Activated naive CD4-positive, alpha-beta T cell treated with anti-CD3 and anti-CD28 coated beads, Interleukin-2, amount 50 U/mL, for 24 hours (primary cell): ENCODE measurements around the gene EYA4.

ENCODE experiments used
- H3K27ac Mint-ChIP-seq: one replicate; pipeline ENCODE4 v1.8.0; 2021; ENCODE audit warnings: mild to moderate bottlenecking, mixed read lengths
- H3K27me3 Mint-ChIP-seq: one replicate; pipeline ENCODE4 v1.8.0; 2021; ENCODE audit warnings: mixed read lengths
- H3K36me3 Mint-ChIP-seq: one replicate; pipeline ENCODE4 v1.8.0; 2021; ENCODE audit warnings: mixed read lengths
- H3K4me1 Mint-ChIP-seq: one replicate; pipeline ENCODE4 v1.8.0; 2021; ENCODE audit warnings: mixed read lengths
- H3K4me3 Mint-ChIP-seq: one replicate; pipeline ENCODE4 v1.8.0; 2021; ENCODE audit warnings: mild to moderate bottlenecking, mixed read lengths
- H3K9me3 Mint-ChIP-seq: one replicate; pipeline ENCODE4 v1.8.0; 2021; ENCODE audit warnings: mixed read lengths

EYA4 gene

GRCh38 chr6:133298801-133299200, 57.6 kb downstream of the EYA4 start:
- Mint-ChIP-seq H3K27me3 (no peaks in the 10 kb centered on the region), H3K4me1 (no peaks in the 10 kb centered on the region), H3K4me3 (no peak overlapping the region), H3K36me3 (no peaks in the 10 kb centered on the region), H3K27ac (no peak overlapping the region), H3K9me3 (no peaks in the 10 kb centered on the region)

- no peak overlapping the region for H3K27ac Mint-ChIP-seq
- H3K9me3 Mint-ChIP-seq, result no peaks in the 10 kb centered on the region
- no peaks in the 10 kb centered on the region for H3K36me3 Mint-ChIP-seq
- H3K4me3 Mint-ChIP-seq, result no peak overlapping the region
- H3K27me3 Mint-ChIP-seq, result no peaks in the 10 kb centered on the region
- H3K4me1 Mint-ChIP-seq, result no peaks in the 10 kb centered on the region
These were observed 59.7 kb downstream of the EYA4 start for GRCh38 chr6:133300896-133301295.

GRCh38 chr6:133301835-133302234, 60.7 kb downstream of the EYA4 start:
- Mint-ChIP-seq H3K4me3 (no peak overlapping the region), H3K9me3 (no peaks in the 10 kb centered on the region), H3K27me3 (no peaks in the 10 kb centered on the region), H3K4me1 (no peaks in the 10 kb centered on the region), H3K27ac (no peak overlapping the region), H3K36me3 (no peaks in the 10 kb centered on the region)

DNA sequence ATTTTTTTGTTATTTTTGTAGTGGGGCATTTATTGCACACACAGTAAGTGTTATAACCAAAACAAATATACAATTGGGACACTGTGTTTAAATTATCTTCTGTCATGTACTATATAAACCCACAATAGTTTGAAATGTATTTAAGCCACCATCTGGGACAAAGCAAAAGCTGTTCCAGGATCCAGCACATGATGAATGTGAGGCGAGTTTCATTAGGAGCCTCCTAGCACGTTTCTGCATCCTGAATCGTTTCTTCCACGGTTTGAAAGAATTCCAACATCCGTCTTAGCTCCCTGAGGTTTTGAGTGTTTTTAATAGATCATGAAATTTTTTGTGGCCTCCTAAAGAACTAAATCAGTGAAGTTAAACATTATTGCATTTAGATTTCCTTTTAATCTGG, 65.8 kb downstream of the EYA4 start:
- Mint-ChIP-seq H3K4me3 (no peak overlapping the region), H3K27me3 (peaks cover 2% of the 10 kb centered on the region), H3K36me3 (no peaks in the 10 kb centered on the region), H3K4me1 (no peaks in the 10 kb centered on the region), H3K9me3 (no peaks in the 10 kb centered on the region), H3K27ac (no peak overlapping the region)

GRCh38 chr6:133309579-133309978, 68.4 kb downstream of the EYA4 start:
- Mint-ChIP-seq H3K27ac (no peak overlapping the region), H3K9me3 (no peaks in the 10 kb centered on the region), H3K4me1 (no peaks in the 10 kb centered on the region), H3K27me3 (peaks cover 2% of the 10 kb centered on the region), H3K36me3 (no peaks in the 10 kb centered on the region), H3K4me3 (no peak overlapping the region)

DNA sequence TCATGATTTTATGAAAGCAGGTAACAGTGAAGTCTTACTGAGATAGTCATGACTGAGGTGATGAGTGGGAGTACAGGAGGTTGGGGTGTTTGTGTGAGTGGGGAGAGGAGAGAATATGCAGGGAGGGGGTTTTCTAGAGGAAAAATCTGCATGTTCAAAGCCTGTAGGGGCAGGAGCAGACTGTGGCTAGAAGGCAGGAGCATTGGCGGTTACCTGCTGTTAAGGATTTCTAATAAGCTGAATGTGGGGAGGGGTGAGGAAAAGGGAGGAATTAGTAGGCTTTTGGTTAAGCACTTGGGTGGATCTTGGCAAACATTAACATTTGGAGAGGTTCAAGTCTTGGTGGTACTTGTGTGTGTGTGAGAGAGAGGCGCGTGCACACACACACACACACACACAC, 70.8 kb downstream of the EYA4 start:
- Mint-ChIP-seq H3K27me3 (peaks cover 2% of the 10 kb centered on the region), H3K36me3 (no peaks in the 10 kb centered on the region), H3K9me3 (no peaks in the 10 kb centered on the region), H3K4me3 (no peak overlapping the region), H3K4me1 (no peaks in the 10 kb centered on the region), H3K27ac (no peak overlapping the region)

- Mint-ChIP-seq H3K9me3 (no peaks in the 10 kb centered on the region), H3K27me3 (peaks cover 2% of the 10 kb centered on the region), H3K4me1 (no peaks in the 10 kb centered on the region), H3K27ac (no peak overlapping the region), H3K4me3 (no peak overlapping the region), H3K36me3 (no peaks in the 10 kb centered on the region)
These were observed 71.9 kb downstream of the EYA4 start for GRCh38 chr6:133313068-133313467.

- Mint-ChIP-seq H3K36me3 (no peaks in the 10 kb centered on the region), H3K4me1 (no peaks in the 10 kb centered on the region), H3K27me3 (peaks cover 2% of the 10 kb centered on the region), H3K4me3 (no peak overlapping the region), H3K27ac (no peak overlapping the region), H3K9me3 (no peaks in the 10 kb centered on the region)
These were observed 73.8 kb downstream of the EYA4 start for GRCh38 chr6:133314947-133315346.

- Mint-ChIP-seq H3K4me3 (no peak overlapping the region), H3K27ac (no peak overlapping the region), H3K9me3 (no peaks in the 10 kb centered on the region), H3K4me1 (no peaks in the 10 kb centered on the region), H3K36me3 (no peaks in the 10 kb centered on the region), H3K27me3 (peaks cover 2% of the 10 kb centered on the region)
These were observed 74.7 kb downstream of the EYA4 start for GRCh38 chr6:133315811-133316210.

DNA sequence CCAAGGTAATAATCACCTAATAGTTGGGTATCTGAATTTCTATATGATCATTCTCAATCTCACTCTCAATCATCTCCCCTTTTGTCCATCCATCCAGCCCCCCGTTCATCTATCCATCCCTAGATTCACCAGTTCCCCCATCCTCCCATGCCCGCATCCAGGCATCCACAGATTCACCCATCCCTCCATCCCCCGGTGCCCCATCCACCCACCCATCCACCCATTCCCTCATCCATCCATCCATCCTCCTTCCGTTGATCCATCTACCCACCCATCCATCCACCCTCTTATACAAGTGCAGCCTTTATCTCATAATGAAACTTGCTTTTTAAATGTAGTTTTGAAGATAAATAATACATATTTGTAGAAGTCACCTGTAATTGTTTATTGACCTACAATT, 76.5 kb downstream of the EYA4 start:
- no peaks in the 10 kb centered on the region for H3K36me3 Mint-ChIP-seq
- H3K27ac Mint-ChIP-seq, result no peak overlapping the region
- no peaks in the 10 kb centered on the region for H3K4me1 Mint-ChIP-seq

GRCh38 chr6:133326584-133326983, 85.4 kb downstream of the EYA4 start:
- no peaks in the 10 kb centered on the region for H3K4me1 Mint-ChIP-seq
- H3K4me3 Mint-ChIP-seq, result no peak overlapping the region
- no peaks in the 10 kb centered on the region for H3K36me3 Mint-ChIP-seq
- H3K27ac Mint-ChIP-seq, result no peak overlapping the region
- H3K27me3 Mint-ChIP-seq, result peaks cover 2% of the 10 kb centered on the region
- no peaks in the 10 kb centered on the region for H3K9me3 Mint-ChIP-seq

More for the DNA sequence above, 76.5 kb downstream of the EYA4 start:
- Mint-ChIP-seq H3K4me3 (no peak overlapping the region), H3K9me3 (no peaks in the 10 kb centered on the region), H3K27me3 (no peaks in the 10 kb centered on the region)

DNA sequence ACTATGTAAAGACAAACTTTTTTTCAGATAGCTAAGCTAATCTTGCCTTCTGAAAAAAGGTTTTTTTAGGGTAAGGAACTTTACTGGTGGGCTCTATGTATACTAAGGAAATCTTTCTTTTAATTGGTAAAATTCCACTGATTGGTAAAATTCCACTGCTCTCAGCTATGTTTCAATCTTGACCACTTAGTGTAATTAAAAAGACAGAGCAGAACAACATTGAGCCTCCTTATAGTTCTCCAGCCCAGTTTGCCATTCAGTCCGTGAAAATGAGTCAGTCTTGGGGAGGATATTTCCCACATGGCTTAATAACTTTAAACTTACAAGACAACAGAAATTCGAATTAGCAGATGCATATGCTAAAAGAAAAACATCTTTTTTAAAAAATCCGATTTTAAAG, 92.7 kb downstream of the EYA4 start:
- Mint-ChIP-seq H3K27me3 (peaks cover 3% of the 10 kb centered on the region), H3K36me3 (no peaks in the 10 kb centered on the region), H3K4me1 (no peaks in the 10 kb centered on the region), H3K27ac (no peak overlapping the region), H3K9me3 (no peaks in the 10 kb centered on the region), H3K4me3 (no peak overlapping the region)

GRCh38 chr6:133337308-133337707, 96.2 kb downstream of the EYA4 start:
- Mint-ChIP-seq H3K27me3 (peaks cover 3% of the 10 kb centered on the region), H3K36me3 (no peaks in the 10 kb centered on the region), H3K9me3 (no peaks in the 10 kb centered on the region), H3K4me3 (no peak overlapping the region), H3K4me1 (no peaks in the 10 kb centered on the region), H3K27ac (no peak overlapping the region)

DNA sequence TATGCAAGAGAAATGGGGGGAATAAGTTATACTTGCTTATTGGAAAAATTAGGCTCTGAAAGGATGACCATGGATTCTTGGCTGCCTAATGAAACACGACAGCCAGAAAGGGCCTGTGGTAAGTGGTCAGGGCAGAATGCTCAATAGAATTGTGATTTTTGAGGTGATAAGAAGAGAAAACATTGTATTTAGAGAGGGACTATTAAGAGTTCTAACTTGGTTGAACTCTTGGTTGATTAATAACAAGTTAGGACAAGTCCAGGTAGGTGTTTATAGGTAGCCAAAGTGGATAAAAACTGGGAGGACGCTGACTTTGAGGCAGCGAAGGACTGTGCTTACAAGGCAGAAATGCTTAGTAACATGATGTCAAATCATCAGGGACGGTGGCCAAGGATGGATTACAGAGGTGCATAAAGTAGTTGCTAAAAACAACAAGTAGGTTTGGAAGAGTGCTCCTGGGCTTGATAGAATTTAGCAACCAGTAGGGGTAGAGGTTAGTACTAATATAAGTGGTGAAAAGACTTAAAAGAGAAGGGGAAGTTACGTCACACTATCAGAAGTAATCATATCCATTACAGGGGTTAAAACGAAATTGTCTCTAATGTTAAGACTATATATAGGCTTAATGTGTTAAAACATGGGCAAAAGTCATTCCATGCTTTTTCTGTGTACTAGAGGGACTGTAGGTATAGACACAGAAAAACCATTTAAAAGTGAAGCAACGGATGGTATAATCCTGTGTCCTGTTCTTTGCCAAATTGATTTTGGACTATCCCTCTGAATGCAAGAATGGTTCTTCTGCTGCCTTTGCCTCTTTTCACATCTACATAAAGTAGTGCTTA, 98.6 kb downstream of the EYA4 start:
- Mint-ChIP-seq H3K27ac (no peak overlapping the region), H3K4me3 (no peak overlapping the region), H3K9me3 (no peaks in the 10 kb centered on the region), H3K27me3 (peaks cover 3% of the 10 kb centered on the region), H3K4me1 (no peaks in the 10 kb centered on the region), H3K36me3 (no peaks in the 10 kb centered on the region)

DNA sequence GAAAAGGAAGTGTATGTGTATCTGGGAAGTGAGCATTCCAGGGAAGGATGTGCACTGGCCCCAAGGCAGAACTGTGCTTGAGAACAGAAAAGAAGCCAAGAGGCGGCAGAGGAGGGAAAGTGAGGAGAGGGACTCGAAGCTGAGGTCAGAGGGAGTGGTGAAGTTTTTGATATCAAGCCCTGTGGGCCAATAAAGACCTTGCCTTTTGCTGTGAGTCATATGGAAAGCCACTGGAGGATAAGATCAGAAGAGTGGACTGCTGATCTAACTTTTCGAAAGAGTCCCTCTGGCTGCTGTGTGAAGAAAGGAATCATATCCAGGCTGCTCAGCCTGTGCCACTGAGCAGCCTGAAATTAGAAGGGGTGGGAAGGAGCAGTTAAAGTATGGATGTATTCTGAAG, 99.4 kb downstream of the EYA4 start:
- H3K36me3 Mint-ChIP-seq, result no peaks in the 10 kb centered on the region
- no peaks in the 10 kb centered on the region for H3K4me1 Mint-ChIP-seq
- no peak overlapping the region for H3K27ac Mint-ChIP-seq
- no peak overlapping the region for H3K4me3 Mint-ChIP-seq
- no peaks in the 10 kb centered on the region for H3K9me3 Mint-ChIP-seq
- peaks cover 3% of the 10 kb centered on the region for H3K27me3 Mint-ChIP-seq

DNA sequence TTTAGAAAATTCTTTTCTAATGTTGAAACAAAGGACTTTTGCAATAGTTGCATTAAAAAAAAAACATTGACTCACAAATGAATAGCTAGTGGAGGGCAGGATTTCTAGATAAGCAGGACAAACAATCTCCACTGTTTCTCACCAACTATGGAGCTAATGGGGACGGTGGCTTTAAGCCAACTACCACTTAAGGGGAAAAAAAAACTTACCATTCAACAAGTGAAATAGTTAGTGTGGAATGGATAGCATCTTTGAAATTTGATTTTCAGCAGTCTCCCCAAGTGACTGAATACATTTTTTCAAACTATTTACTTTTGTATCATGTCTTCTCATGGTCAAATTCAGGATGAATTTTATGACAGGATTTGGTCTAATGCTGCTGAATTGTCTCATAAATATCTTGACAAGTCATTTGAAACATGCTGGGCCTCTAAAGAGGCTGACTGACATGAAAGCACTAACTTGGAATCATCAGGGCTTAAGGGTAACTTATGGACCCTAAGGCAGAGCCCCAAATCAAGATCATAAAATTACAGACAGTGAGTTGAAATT, 100.5 kb downstream of the EYA4 start:
- Mint-ChIP-seq H3K4me1 (no peaks in the 10 kb centered on the region), H3K36me3 (no peaks in the 10 kb centered on the region), H3K9me3 (no peaks in the 10 kb centered on the region), H3K27me3 (no peaks in the 10 kb centered on the region), H3K27ac (no peak overlapping the region), H3K4me3 (no peak overlapping the region)

DNA sequence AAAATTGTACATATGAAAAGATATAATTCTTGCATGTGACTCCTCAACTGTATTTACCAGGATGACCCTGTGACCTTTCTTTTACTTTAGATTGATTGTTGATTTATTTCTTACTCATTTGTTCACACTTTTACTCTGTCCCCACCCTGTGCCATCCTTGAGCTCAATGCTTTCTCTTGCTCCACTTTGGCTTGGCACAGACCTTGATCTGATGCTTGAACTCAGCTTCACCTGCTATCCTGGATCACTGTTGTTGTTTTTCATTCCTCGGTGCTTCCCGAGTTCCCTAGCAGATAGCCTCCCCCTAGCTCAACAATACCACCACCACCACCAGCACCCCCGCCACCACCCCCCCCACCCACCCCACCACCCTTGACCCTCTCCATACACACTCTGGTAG, 102.1 kb downstream of the EYA4 start:
- Mint-ChIP-seq H3K36me3 (no peaks in the 10 kb centered on the region), H3K4me1 (no peaks in the 10 kb centered on the region), H3K27me3 (no peaks in the 10 kb centered on the region), H3K27ac (no peak overlapping the region), H3K4me3 (no peak overlapping the region), H3K9me3 (no peaks in the 10 kb centered on the region)
